GM12872 (cell line): ENCODE measurements around the gene BASP1.
A peak's percentile ranks its signal among the peaks of the same experiment; 100 is the strongest.

Experiments used
- TF ChIP-seq, protein P1 (sequence below): IDR thresholded peaks from 3 replicates; pipeline ENCODE4 v1.5.1; 2011; ENCODE audit warnings: low read depth, mild to moderate bottlenecking, low read length, moderate library complexity; ENCODE audit not compliant: insufficient read depth

BASP1 gene

DNA sequence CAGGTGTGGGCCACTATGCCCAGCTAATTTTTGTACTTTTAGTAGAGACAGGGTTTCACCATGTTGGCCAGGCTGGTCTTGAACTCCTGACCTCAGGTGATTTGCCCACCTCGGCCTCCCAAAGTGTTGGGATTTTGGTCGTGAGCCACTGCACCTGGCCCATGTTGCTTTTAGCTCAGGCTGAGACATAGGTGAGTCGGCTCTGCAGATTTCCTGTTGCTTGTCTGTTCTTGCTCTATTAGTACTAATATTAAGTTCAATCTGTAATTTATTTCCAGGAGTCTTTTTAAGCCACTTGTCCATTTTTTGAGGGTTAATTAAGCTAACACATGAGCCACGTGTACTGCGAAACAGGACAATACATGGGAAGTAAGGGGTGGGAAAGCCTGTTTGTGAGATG lies 21.4 kb upstream of the BASP1 start:
- TF ChIP-seq, protein P1, sequence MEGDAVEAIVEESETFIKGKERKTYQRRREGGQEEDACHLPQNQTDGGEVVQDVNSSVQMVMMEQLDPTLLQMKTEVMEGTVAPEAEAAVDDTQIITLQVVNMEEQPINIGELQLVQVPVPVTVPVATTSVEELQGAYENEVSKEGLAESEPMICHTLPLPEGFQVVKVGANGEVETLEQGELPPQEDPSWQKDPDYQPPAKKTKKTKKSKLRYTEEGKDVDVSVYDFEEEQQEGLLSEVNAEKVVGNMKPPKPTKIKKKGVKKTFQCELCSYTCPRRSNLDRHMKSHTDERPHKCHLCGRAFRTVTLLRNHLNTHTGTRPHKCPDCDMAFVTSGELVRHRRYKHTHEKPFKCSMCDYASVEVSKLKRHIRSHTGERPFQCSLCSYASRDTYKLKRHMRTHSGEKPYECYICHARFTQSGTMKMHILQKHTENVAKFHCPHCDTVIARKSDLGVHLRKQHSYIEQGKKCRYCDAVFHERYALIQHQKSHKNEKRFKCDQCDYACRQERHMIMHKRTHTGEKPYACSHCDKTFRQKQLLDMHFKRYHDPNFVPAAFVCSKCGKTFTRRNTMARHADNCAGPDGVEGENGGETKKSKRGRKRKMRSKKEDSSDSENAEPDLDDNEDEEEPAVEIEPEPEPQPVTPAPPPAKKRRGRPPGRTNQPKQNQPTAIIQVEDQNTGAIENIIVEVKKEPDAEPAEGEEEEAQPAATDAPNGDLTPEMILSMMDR: no peak

- TF ChIP-seq, protein P1: no peak
Observed at GRCh38 chr5:17196697-17197096, 20.7 kb upstream of the BASP1 start.

DNA sequence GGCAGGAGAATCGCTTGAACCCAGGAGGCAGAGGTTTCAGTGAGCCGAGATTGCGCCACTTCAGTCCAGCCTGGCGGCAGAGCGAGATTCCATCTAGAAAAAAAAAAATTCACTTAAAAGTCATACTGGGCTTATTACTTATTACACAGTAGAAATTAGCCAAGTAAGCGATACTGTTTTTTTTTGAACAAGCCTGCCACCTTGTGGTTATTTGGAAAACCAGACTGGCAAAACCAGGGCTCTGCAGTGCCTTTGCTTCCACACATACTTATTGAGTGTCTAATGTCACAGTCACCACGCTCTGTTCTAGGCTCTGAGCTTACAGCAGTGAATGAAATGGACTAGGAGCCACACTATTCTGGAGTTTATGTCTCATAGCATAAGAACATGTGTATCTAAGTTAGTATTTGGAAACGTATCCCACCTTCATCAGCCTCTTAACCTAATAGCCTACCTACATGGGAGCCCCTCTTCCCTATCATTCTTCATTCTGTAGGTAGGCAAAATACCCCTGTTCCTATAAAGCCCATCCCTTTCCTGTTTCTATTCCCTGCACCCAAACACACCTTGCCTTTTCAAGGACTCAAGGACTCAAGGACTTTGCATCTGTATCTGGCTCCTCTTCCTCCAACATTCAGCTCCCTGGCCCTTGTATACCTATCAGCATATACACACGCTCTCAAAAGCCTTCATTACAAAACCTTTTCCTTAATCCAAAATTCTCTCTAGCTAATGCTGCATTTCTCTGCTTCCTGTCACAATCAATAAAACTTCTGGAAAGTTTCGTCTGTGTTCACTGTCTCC lies 13.9 kb upstream of the BASP1 start:
- TF ChIP-seq, protein P1: peak; percentile 62

GRCh38 chr5:17204133-17204489 lies 13.3 kb upstream of the BASP1 start:
- TF ChIP-seq, protein P1: no peak

- TF ChIP-seq, protein P1: no peak
Observed at GRCh38 chr5:17206021-17206420, 11.4 kb upstream of the BASP1 start.

DNA sequence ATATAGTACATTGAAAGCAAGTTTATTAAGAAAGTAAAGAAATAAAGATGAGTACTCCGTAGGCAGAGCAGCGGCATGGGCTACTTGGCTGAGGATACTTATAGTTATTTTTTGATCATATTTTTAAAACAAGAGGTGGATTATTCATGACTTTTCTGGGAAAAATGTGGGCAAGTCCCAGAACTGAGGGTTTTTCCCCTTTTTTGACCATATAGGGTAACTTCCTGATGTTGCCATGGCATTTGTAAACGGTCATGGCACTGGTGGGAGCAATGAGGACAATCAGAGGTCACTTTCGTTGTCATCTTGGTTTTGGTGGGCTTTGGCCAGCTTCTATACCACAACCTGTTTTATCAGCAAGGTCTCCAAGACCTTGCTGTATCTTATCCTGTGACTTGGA lies 5.2 kb upstream of the BASP1 start:
- TF ChIP-seq, protein P1: no peak

DNA sequence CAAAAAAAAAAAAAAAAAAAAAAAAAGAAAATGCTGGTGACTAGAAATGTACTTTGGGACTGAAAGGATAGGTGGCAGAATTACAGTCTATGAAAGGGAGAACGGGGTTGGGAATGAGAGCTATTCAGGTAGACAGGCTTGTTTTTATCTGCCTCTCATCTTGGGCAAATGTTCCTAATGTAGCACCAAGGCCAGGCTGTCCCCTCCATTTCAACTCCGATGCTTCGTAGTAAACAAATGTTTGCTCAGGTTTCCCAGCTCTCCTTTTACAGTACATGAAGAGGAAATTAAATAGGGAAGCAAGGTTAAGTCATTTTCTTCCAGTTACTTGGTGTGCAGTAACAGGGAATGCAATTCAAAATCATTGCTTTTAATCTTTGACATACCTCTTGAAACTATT lies 4.4 kb upstream of the BASP1 start:
- TF ChIP-seq, protein P1: no peak
